Fibroblast of mammary gland (primary cell): ENCODE results near the gene SPPL3.

ENCODE experiments used
- DNase-seq: peaks from one replicate; pipeline ENCODE4 v3.0.0-alpha.2; 2010; ENCODE audit warnings: low read depth
- H3K4me3 ChIP-seq: 2 replicates; pipeline ENCODE4 v1.5.1; 2011; ENCODE audit warnings: low read depth, mild to moderate bottlenecking, low read length, moderate library complexity; ENCODE audit not compliant: control insufficient read depth
- TF ChIP-seq, protein P1 (sequence below): conservative IDR thresholded peaks from 2 replicates; pipeline ENCODE4 v1.5.1; 2011; ENCODE audit warnings: low read depth, low read length, inconsistent platforms; ENCODE audit not compliant: control insufficient read depth, insufficient read depth

SPPL3 gene

DNA sequence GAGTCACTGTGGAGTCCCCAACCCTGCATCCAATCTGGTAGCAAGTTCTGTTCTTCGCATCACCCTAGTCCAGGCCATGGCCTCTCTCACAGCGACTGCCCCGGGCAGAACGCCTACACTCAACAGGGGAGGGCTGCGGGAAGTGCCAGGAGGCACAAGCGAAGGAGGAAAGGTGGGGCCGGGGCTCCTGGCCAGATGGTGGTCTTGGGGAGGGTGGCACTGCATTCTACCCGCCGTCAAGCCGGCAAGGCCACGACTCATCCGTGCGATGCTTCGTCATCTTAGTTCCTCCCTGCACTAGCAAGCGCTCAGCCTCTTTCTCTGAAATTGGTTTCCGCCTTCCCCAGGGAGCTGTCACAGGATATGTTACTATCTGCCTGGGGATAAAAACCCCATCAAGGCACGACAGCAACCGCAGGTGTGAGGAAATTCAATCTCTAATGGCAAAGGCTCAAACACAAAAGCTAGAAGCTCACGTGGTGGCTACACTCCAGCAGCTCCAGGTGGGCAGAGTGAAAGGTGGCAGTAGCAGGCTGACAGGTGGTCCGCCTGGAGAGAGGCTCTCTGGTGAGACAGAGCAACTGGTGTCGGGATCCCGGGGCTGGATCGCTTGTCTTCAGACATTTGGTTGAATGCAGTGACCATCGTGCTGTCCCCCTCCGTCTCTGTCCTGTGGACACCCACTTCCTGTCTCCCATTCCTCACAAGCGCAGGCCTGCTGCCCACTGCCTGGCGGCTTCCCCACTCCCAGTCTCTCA lies 144.4 kb downstream of the SPPL3 start:
- DNase-seq = no peak
- TF ChIP-seq, protein P1, sequence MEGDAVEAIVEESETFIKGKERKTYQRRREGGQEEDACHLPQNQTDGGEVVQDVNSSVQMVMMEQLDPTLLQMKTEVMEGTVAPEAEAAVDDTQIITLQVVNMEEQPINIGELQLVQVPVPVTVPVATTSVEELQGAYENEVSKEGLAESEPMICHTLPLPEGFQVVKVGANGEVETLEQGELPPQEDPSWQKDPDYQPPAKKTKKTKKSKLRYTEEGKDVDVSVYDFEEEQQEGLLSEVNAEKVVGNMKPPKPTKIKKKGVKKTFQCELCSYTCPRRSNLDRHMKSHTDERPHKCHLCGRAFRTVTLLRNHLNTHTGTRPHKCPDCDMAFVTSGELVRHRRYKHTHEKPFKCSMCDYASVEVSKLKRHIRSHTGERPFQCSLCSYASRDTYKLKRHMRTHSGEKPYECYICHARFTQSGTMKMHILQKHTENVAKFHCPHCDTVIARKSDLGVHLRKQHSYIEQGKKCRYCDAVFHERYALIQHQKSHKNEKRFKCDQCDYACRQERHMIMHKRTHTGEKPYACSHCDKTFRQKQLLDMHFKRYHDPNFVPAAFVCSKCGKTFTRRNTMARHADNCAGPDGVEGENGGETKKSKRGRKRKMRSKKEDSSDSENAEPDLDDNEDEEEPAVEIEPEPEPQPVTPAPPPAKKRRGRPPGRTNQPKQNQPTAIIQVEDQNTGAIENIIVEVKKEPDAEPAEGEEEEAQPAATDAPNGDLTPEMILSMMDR = no peak
- no peak overlapping the region for H3K4me3 ChIP-seq

DNA sequence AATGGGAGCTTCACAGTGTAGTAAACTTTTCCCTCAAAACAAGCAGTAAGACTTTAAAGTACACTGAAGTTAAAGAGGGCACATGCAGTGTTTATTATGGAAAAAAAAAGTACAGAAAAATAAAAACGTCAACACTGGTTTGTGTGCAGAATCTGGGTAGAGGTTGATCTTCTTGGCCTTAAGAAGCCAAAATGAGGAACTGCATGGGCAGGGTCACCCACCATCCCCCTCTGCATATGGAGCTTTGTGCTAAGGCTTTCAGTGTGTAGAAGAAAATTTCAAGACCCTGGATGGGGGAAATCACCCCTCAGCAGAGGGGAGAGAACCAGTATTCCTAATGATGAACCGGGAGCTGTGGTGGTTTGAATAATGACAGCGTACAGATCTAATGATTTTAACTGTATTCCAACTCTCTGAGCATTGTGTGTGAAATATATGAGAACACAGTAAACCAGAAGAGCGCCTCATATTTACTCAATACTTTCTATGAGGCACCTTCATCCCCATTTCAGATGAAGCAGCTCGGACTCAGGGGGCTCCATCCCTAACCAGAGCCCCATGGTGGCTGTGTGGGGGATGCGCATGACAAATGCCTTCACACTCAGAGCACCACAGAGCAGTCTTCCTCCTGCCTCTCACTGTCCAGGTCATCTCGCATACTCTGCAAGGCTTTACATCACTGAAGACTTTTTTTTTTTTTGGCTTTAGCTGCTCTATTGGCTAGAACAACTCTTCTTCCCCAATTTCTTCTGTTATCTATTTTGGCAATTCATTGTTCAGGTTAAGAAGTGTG lies 145.2 kb downstream of the SPPL3 start:
- no peak for DNase-seq
- H3K4me3 ChIP-seq = no peak overlapping the region
- TF ChIP-seq, protein P1 = no peak

DNA sequence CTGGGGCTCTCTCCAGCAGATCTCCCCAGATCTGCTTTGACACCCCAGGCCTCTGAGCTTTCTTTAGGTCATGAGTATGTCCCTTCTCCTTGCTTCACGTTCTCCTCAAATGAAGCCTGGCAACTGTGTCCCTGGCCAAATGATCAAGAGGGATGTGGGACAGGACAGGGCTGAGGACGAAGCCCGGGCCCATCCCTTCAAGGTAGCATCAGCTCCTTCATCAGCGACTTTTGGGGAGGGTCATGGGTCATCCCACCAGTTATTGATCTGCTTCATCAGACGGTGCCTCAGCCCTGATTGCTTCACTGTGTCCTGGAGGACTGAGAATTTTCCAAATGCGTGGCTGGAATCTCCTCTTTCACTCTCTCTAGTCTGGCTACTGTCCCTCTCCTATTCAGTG lies 146.2 kb downstream of the SPPL3 start:
- no peak for DNase-seq
- TF ChIP-seq, protein P1 = no peak
- no peak overlapping the region for H3K4me3 ChIP-seq

DNA sequence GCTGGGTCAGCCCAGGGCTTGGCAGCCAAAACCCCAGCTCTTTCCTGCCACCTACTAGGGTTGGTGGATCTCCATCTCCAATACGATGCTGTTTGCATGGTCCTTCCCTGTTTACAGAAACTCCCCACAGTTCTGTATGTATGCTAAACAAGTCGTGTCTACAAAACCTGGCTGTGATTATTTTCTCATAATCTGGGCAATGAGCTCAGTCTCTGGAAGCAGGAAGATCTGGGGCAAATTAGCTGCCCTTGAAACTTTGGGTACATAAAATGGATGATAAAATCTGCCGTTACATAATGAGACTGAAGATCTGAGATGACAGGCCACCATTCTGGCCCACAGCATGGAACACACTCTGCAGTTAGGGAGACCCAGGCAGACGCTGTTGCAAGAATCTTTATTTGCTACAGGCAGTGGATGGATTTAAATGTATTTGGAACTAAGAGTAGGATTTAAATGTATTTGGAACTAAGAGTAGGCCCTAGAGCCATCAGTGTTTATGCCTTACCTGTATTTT lies 146.9 kb downstream of the SPPL3 start:
- TF ChIP-seq, protein P1 = no peak
- H3K4me3 ChIP-seq = no peak overlapping the region
- no peak for DNase-seq

DNA sequence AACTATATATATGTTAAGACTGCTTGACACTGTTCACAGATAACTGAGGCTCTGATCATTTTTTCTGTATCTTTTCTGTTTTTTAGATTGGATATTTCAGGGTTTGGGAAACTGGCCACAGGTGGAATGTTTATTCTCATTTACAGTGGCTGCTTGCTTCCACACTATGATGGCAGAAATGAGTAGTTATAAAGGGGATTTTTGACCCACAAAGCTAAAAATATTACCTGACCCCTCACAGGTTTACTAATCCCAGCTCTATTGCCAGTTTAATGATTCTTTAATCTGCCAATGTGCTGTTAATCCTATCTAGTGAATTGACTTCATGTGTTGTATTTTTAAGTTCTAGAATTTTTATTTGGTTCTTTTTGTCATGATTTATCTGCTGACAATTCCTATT lies 148.9 kb downstream of the SPPL3 start:
- DNase-seq = no peak
- H3K4me3 ChIP-seq = no peak overlapping the region
- TF ChIP-seq, protein P1 = no peak

DNA sequence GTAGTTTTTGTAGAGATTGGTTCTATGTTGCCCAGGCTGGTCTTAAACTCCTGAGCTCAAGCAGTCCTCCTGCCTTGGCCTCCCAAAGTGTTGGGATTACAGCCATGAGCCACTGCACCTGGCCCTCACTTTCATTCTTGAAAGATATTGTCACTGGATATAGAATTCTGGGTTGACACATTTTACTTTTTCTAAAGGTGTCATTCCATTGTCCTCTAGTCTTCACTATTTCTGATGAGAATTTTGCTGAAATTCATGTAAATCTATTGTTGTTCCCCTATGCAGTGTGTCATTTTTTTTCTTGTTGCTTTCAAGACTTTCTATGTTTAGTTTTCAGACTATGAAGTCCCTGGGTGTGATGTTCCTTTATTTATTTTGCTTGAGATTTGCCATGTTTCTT lies 149.4 kb downstream of the SPPL3 start:
- TF ChIP-seq, protein P1 = no peak
- DNase-seq = no peak
- H3K4me3 ChIP-seq = no peak overlapping the region
